NCI-H1694 treated with DMSO at 0.1 percent for 48 hours (cell line): ENCODE measurements around the gene RFTN2.
"Not testable (repeated sequence)": the region's sequence is repeated elsewhere in the genome, so short reads cannot be mapped to it uniquely, and the experiment has no call there.

ENCODE experiments used
- DNase-seq: peaks from one replicate; lab custom pipeline; 2025; lab: John Stamatoyannopoulos, UW

Gene RFTN2

GRCh38 chr2:197675246-197675645 is at the start of gene RFTN2:
RFTN2 (minus strand) TSS chr2:197675587; CDS start chr2:197675458, 129 bp downstream.
- DNase-seq = no peak

GRCh38 chr2:197717863-197718262 is 42.5 kb upstream of the RFTN2 start:
- DNase-seq = no peak

GRCh38 chr2:197713271-197713670 is 37.9 kb upstream of the RFTN2 start:
- no peak for DNase-seq

- no peak for DNase-seq
Observed at GRCh38 chr2:197711578-197711977, 36.2 kb upstream of the RFTN2 start.

- no peak for DNase-seq
Observed at GRCh38 chr2:197710424-197711042, 35.1 kb upstream of the RFTN2 start.

- not testable (repeated sequence) for DNase-seq
Observed at GRCh38 chr2:197709140-197709539, 33.8 kb upstream of the RFTN2 start.

- no peak for DNase-seq
Observed at GRCh38 chr2:197708331-197708730, 32.9 kb upstream of the RFTN2 start.

- peak; percentile 76 for DNase-seq
Observed at GRCh38 chr2:197707316-197708213, 32.2 kb upstream of the RFTN2 start.

- no peak for DNase-seq
Observed at GRCh38 chr2:197706839-197707207, 31.4 kb upstream of the RFTN2 start.

- no peak for DNase-seq
Observed at GRCh38 chr2:197705912-197706838, 30.8 kb upstream of the RFTN2 start.

- peak; percentile 88 for DNase-seq
Observed at GRCh38 chr2:197705121-197705911, 29.9 kb upstream of the RFTN2 start, which contains the start of gene MARS2. MARS2 (plus strand) TSS chr2:197705369; CDS start chr2:197705406, 37 bp downstream.

- no peak for DNase-seq
Observed at GRCh38 chr2:197704434-197705120, 29.2 kb upstream of the RFTN2 start.

- DNase-seq = no peak
Observed at GRCh38 chr2:197700960-197701359, 25.6 kb upstream of the RFTN2 start.

GRCh38 chr2:197699724-197700123 is 24.3 kb upstream of the RFTN2 start:
- not testable (repeated sequence) for DNase-seq

GRCh38 chr2:197696571-197696970 is 21.2 kb upstream of the RFTN2 start:
- not testable (repeated sequence) for DNase-seq

GRCh38 chr2:197695971-197696370 is 20.6 kb upstream of the RFTN2 start:
- DNase-seq = not testable (repeated sequence)

GRCh38 chr2:197695206-197695605 is 19.8 kb upstream of the RFTN2 start:
- DNase-seq = not testable (repeated sequence)

- DNase-seq = no peak
Observed at GRCh38 chr2:197677483-197677882, 2.1 kb upstream of the RFTN2 start.

GRCh38 chr2:197677056-197677455 is 1.7 kb upstream of the RFTN2 start:
- no peak for DNase-seq

- DNase-seq = no peak
Observed at GRCh38 chr2:197675711-197676188, 363 bp upstream of the RFTN2 start.
